Measurements from ENCODE around the gene APOA5. TPM values are rescaled to one million over a fixed set of nuclear protein-coding genes. Genes with fewer than 3 reads are reported as not detected.

Gene APOA5
- total RNA-seq, 1 donor from 2014 or later, result not detected

- DNase-seq (ENCODE audit: low read depth), result no peak
- no peaks in the 10 kb centered on the region for H3K36me3 ChIP-seq (ENCODE audit: control insufficient read depth, insufficient read depth, low read length)
- peaks cover 2% of the 10 kb centered on the region for H3K27me3 ChIP-seq (ENCODE audit: control insufficient read depth, insufficient read depth, low read length)
- no peak overlapping the region for H3K4me3 ChIP-seq (ENCODE audit: low read depth, low read length)
- TF ChIP-seq CTCF (IDR thresholded peaks at IDR 0.05; ENCODE audit: insufficient read depth, low read length, poor library complexity, severe bottlenecking), result no peak
These were observed 3.2 kb upstream of the APOA5 start for GRCh38 chr11:116794851-116795250.

GRCh38 chr11:116793772-116794097 lies 2.1 kb upstream of the APOA5 start:
- DNase-seq (ENCODE audit: low read depth), result no peak
- no peaks in the 10 kb centered on the region for H3K36me3 ChIP-seq (ENCODE audit: control insufficient read depth, insufficient read depth, low read length)
- no peak for TF ChIP-seq CTCF (IDR thresholded peaks at IDR 0.05; ENCODE audit: insufficient read depth, low read length, poor library complexity, severe bottlenecking)
- H3K27me3 ChIP-seq (ENCODE audit: control insufficient read depth, insufficient read depth, low read length), result peaks cover 2% of the 10 kb centered on the region
- no peak overlapping the region for H3K4me3 ChIP-seq (ENCODE audit: low read depth, low read length)

GRCh38 chr11:116792869-116793771 lies 1.4 kb upstream of the APOA5 start:
- no peak overlapping the region for H3K4me3 ChIP-seq (ENCODE audit: low read depth, low read length)
- peak; percentile 18 for DNase-seq (ENCODE audit: low read depth)
- H3K27me3 ChIP-seq (ENCODE audit: control insufficient read depth, insufficient read depth, low read length), result peaks cover 2% of the 10 kb centered on the region
- H3K36me3 ChIP-seq (ENCODE audit: control insufficient read depth, insufficient read depth, low read length), result no peaks in the 10 kb centered on the region
- TF ChIP-seq CTCF (IDR thresholded peaks at IDR 0.05; ENCODE audit: insufficient read depth, low read length, poor library complexity, severe bottlenecking), result no peak

- DNase-seq (ENCODE audit: low read depth), result no peak
- no peaks in the 10 kb centered on the region for H3K36me3 ChIP-seq (ENCODE audit: control insufficient read depth, insufficient read depth, low read length)
- no peak for TF ChIP-seq CTCF (IDR thresholded peaks at IDR 0.05; ENCODE audit: insufficient read depth, low read length, poor library complexity, severe bottlenecking)
- H3K4me3 ChIP-seq (ENCODE audit: low read depth, low read length), result no peak overlapping the region
- H3K27me3 ChIP-seq (ENCODE audit: control insufficient read depth, insufficient read depth, low read length), result peaks cover 2% of the 10 kb centered on the region
These were observed 627 bp upstream of the APOA5 start for GRCh38 chr11:116792144-116792868.

GRCh38 chr11:116791002-116791812 lies 472 bp downstream of the APOA5 start:
- TF ChIP-seq CTCF (IDR thresholded peaks at IDR 0.05; ENCODE audit: insufficient read depth, low read length, poor library complexity, severe bottlenecking), result peak; percentile 92
- no peak for DNase-seq (ENCODE audit: low read depth)
- H3K36me3 ChIP-seq (ENCODE audit: control insufficient read depth, insufficient read depth, low read length), result no peaks in the 10 kb centered on the region
- peaks cover 2% of the 10 kb centered on the region for H3K27me3 ChIP-seq (ENCODE audit: control insufficient read depth, insufficient read depth, low read length)
- no peak overlapping the region for H3K4me3 ChIP-seq (ENCODE audit: low read depth, low read length)
